B cell (primary cell): ENCODE measurements around the gene NYNRIN. TPM values are rescaled to one million over a fixed set of nuclear protein-coding genes. Genes with fewer than 3 reads are reported as not detected.

Experiments used
- ATAC-seq: fragments of 200-7000 bp; cut with Tn5 transposase; one replicate; pipeline ENCODE4 v1.10.0; 2021; ENCODE audit warnings: low read depth, mild to moderate bottlenecking, moderate number of reproducible peaks, moderate library complexity
- CTCF ChIA-PET: fragments of 350-600 bp; sonication (Branson Sonifier 250); formaldehyde crosslinking; loops from one replicate; lab custom pipeline; 2021; ENCODE audit warnings: antibody characterized with exemption, inconsistent platforms; lab: Charles Lee
- POLR2A ChIA-PET: fragments of 350-600 bp; sonication (Branson Sonifier 250); formaldehyde crosslinking; loops from one replicate; lab custom pipeline; 2021; ENCODE audit warnings: antibody characterized with exemption; lab: Charles Lee
- DNase-seq: peaks from one replicate; pipeline ENCODE4 v3.0.0; 2013
- H2AFZ ChIP-seq: 2 replicates; pipeline ENCODE4 v1.6.1; 2012; ENCODE audit warnings: mild to moderate bottlenecking, low read depth, low read length; ENCODE audit not compliant: insufficient read depth, poor library complexity, severe bottlenecking
- H3K27ac ChIP-seq, 2 donors: 1 replicate in 1 of 2; 2 replicates in 1 of 2; pipeline ENCODE4 v1.5.1; 2012 to 2013; ENCODE audit warnings: low read length in 2 of 2, mild to moderate bottlenecking in 2 of 2, moderate library complexity in 1 of 2
- H3K27me3 ChIP-seq, 4 experiments: fragments of 200-600 bp in 1 of 4; sonication (generic) in 1 of 4; replicated peaks in 1 of 4; 1 replicate in 2 of 4; 2 replicates in 2 of 4; pipeline versions ENCODE4 v1.6.1 to v1.7.0; 2013 to 2016; ENCODE audit warnings: low read length in 3 of 4, mild to moderate bottlenecking in 2 of 4, mixed read lengths in 1 of 4, moderate library complexity in 1 of 4; ENCODE audit not compliant: insufficient read depth in 4 of 4, control insufficient read depth in 3 of 4; ENCODE audit errors: control extremely low read depth in 1 of 4
- H3K36me3 ChIP-seq, 2 experiments: replicated peaks in 1 of 2; 1 replicate in 1 of 2; 2 replicates in 1 of 2; pipeline versions ENCODE4 v1.6.1 to v1.7.1; 2013; ENCODE audit warnings: low read length in 1 of 2; ENCODE audit not compliant: insufficient read depth in 2 of 2, control insufficient read depth in 1 of 2; ENCODE audit errors: control extremely low read depth in 1 of 2, extremely low read depth in 1 of 2
- H3K4me1 ChIP-seq, 2 donors: fragments of 200-600 bp in 1 of 2; sonication (generic) in 1 of 2; 1 replicate in 1 of 2; 2 replicates in 1 of 2; pipeline versions ENCODE4 v1.5.1 to v1.6.1; 2013 to 2017; ENCODE audit warnings: low read length in 2 of 2; ENCODE audit not compliant: control insufficient read depth in 2 of 2, insufficient read depth in 2 of 2
- H3K4me2 ChIP-seq: replicated peaks from 2 replicates; pipeline ENCODE3; 2012; ENCODE audit warnings: mild to moderate bottlenecking, low read depth, low read length; ENCODE audit not compliant: poor library complexity, severe bottlenecking
- H3K4me3 ChIP-seq, 5 experiments: fragments of 200-600 bp in 1 of 5; sonication (generic) in 1 of 5; 1 replicate in 3 of 5; 2 replicates in 2 of 5; pipeline versions ENCODE4 v1.5.1 to v1.7.0; 2011 to 2016; ENCODE audit warnings: low read length in 4 of 5, mild to moderate bottlenecking in 4 of 5, low read depth in 2 of 5, control low read depth in 1 of 5, moderate library complexity in 1 of 5; ENCODE audit not compliant: insufficient read depth in 1 of 5; ENCODE audit errors: control extremely low read depth in 1 of 5, extremely low read depth in 1 of 5
- H3K79me2 ChIP-seq: fragments of 200-600 bp; sonication (generic); one replicate; pipeline ENCODE4 v1.6.0; 2016; ENCODE audit warnings: low read length; ENCODE audit not compliant: control insufficient read depth, insufficient read depth
- H3K9ac ChIP-seq: fragments of 200-600 bp; sonication (generic); 2 replicates; pipeline ENCODE4 v1.6.1; 2017; ENCODE audit warnings: mild to moderate bottlenecking, low read length, moderate library complexity
- H3K9me3 ChIP-seq, 3 donors: one replicate each; pipeline versions ENCODE4 v1.6.1 to v1.7.1; 2013; ENCODE audit warnings: low read length in 2 of 3; ENCODE audit not compliant: control insufficient read depth in 2 of 3, insufficient read depth in 1 of 3; ENCODE audit errors: control extremely low read depth in 1 of 3
- H4K20me1 ChIP-seq: 2 replicates; pipeline ENCODE4 v1.6.0; 2012; ENCODE audit warnings: mild to moderate bottlenecking, low read length; ENCODE audit not compliant: insufficient read depth, control insufficient read depth, poor library complexity, severe bottlenecking
- H3K27ac Mint-ChIP-seq: one replicate; pipeline ENCODE4 v1.8.0; 2021; ENCODE audit warnings: mixed read lengths
- H3K27me3 Mint-ChIP-seq: one replicate; pipeline ENCODE4 v1.8.0; 2021; ENCODE audit warnings: mixed read lengths
- H3K4me1 Mint-ChIP-seq: one replicate; pipeline ENCODE4 v1.8.0; 2021; ENCODE audit warnings: mixed read lengths
- H3K4me3 Mint-ChIP-seq: one replicate; pipeline ENCODE4 v1.8.0; 2021; ENCODE audit warnings: mixed read lengths
- H3K9me3 Mint-ChIP-seq: one replicate; pipeline ENCODE4 v1.8.0; 2022; ENCODE audit warnings: mixed read lengths; ENCODE audit not compliant: insufficient read depth
- EZH2 ChIP-seq: IDR thresholded peaks from 2 replicates; pipeline ENCODE4 v1.6.1; 2012; ENCODE audit warnings: borderline replicate concordance, low read depth, mild to moderate bottlenecking, moderate library complexity, low read length; ENCODE audit not compliant: insufficient read depth, poor library complexity, severe bottlenecking
- whole genome bisulfite sequencing: methylation state at CpG from one replicate; pipeline ENCODE4 v1.1.5; 2013; ENCODE audit warnings: missing lambda C conversion rate; ENCODE audit not compliant: insufficient coverage; 5-methylcytosine and 5-hydroxymethylcytosine counted together
- intact Hi-C: fragments of 100-400 bp; cut with micrococcal nuclease; formaldehyde crosslinking; loops from one replicate; pipeline ENCODE4 v1.10.0; 2022
- polyA plus RNA-seq: library from polyadenylated mRNA; depleted of rRNA; stranded (reverse); fragments of >200 nt; gene quantifications from 2 replicates; pipeline ENCODE4 v1.2.3, GENCODE V29; 2012
- total RNA-seq, 2 donors: library from RNA; stranded (reverse); fragments of 120-200 nt in 1 of 2; gene quantifications; 1 replicate in 1 of 2; 2 replicates in 1 of 2; pipeline versions ENCODE4 v1.2.3 to v1.2.4, GENCODE V29; 2013 to 2022
- TF ChIP-seq, protein P1 (sequence below): fragments of 200-600 bp; IDR thresholded peaks from one replicate; pipeline ENCODE4 v1.8.0; 2022; ENCODE audit warnings: antibody characterized with exemption, mild to moderate bottlenecking

The NYNRIN gene
- total and polyA plus RNA-seq, 2 donors (not counting 1 experiment from before 2014, with no cell fraction given): 0.04 to 0.34 TPM

DNA sequence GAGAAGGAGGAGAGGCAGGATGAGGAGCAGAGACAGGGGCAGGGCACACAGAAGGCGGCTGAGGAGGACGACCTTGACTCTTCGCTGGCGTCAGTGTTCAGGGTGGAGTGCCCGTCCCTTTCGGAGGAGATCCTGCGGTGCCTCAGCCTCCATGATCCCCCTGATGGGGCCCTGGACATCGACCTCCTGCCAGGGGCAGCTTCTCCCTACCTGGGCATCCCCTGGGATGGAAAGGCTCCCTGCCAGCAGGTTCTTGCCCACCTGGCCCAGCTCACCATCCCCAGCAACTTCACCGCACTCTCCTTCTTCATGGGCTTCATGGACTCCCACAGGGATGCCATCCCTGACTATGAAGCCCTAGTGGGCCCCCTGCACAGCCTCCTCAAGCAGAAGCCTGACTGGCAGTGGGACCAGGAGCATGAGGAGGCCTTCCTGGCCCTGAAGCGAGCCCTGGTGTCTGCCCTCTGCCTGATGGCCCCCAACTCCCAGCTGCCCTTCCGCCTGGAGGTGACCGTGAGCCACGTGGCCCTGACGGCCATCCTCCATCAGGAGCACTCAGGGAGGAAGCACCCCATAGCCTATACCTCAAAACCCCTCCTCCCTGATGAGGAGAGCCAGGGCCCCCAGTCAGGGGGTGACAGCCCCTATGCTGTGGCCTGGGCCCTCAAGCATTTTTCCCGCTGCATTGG lies 16.1 kb downstream of the NYNRIN start:
- POLR2A ChIA-PET: no interaction called here
- H3K9ac ChIP-seq: no peak overlapping the region
- H3K36me3 ChIP-seq: no peaks in the 10 kb centered on the region
- WGBS: 94% methylated on average over 15 of the region's 15 CpGs
- no peaks in the 10 kb centered on the region for H3K4me1 ChIP-seq
- DNase-seq (no peak), ATAC-seq (no peak)
- Mint-ChIP-seq H3K9me3 (no peaks in the 10 kb centered on the region), H3K4me1 (no peaks in the 10 kb centered on the region), H3K4me3 (no peak overlapping the region), H3K27ac (no peak overlapping the region), H3K27me3 (peaks cover 27% of the 10 kb centered on the region)
- no peak for TF ChIP-seq EZH2
- TF ChIP-seq, protein P1, sequence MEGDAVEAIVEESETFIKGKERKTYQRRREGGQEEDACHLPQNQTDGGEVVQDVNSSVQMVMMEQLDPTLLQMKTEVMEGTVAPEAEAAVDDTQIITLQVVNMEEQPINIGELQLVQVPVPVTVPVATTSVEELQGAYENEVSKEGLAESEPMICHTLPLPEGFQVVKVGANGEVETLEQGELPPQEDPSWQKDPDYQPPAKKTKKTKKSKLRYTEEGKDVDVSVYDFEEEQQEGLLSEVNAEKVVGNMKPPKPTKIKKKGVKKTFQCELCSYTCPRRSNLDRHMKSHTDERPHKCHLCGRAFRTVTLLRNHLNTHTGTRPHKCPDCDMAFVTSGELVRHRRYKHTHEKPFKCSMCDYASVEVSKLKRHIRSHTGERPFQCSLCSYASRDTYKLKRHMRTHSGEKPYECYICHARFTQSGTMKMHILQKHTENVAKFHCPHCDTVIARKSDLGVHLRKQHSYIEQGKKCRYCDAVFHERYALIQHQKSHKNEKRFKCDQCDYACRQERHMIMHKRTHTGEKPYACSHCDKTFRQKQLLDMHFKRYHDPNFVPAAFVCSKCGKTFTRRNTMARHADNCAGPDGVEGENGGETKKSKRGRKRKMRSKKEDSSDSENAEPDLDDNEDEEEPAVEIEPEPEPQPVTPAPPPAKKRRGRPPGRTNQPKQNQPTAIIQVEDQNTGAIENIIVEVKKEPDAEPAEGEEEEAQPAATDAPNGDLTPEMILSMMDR: no peak
- no peak overlapping the region for H3K27ac ChIP-seq
- CTCF ChIA-PET: interaction anchor here (1.5 to 4.1 kb wide), 2 partner anchors 10 to 14 kb away, joined by 5 to 21 read pairs; no protein-coding TSS in a partner anchor
- no peak overlapping the region for H3K4me3 ChIP-seq
- no peaks in the 10 kb centered on the region for H3K9me3 ChIP-seq
- no peak overlapping the region for H3K4me2 ChIP-seq
- H3K27me3 ChIP-seq: peaks cover 0 to 37% (median 6%) of the 10 kb centered on the region in 4 experiments
- H4K20me1 ChIP-seq: no peaks in the 10 kb centered on the region
- intact Hi-C loops: no loop called here
- H3K79me2 ChIP-seq: no peaks in the 10 kb centered on the region
- no peak overlapping the region for H2AFZ ChIP-seq
